HCT116 (cell line): ENCODE measurements around the gene LEMD1. TPM values are rescaled to one million over a fixed set of nuclear protein-coding genes. Genes with fewer than 3 reads are reported as not detected.

ENCODE experiments used
- ATAC-seq: fragments of 200-7000 bp; cut with Tn5 transposase; 2 replicates; pipeline ENCODE4 v1.9.1; 2020; ENCODE audit warnings: mild to moderate bottlenecking, moderate library complexity
- BruUV-seq: library from RNA; stranded (reverse); fragments of 400-500 nt; replicated peaks from 2 replicates; lab custom pipeline; 2021; lab: Mats Ljungman, UMichigan
- CTCF ChIA-PET: fragments of 300-600 bp; sonication (Branson Sonifier 250); formaldehyde crosslinking; loops from one replicate; lab custom pipeline; 2021; ENCODE audit warnings: antibody characterized with exemption; lab: Charles Lee
- POLR2A ChIA-PET: fragments of 300-600, 350-600 bp; sonication (Branson Sonifier 250); formaldehyde crosslinking; loops from one replicate; lab custom pipeline; 2021; ENCODE audit warnings: antibody characterized with exemption; lab: Charles Lee
- RAD21 ChIA-PET, 2 experiments: fragments of 300-600 bp; sonication (Branson Sonifier 250); formaldehyde crosslinking; loops; one replicate each; lab custom pipeline; 2023; ENCODE audit warnings: low total read pairs in 2 of 2; ENCODE audit not compliant: uncharacterized antibody in 2 of 2, unreplicated experiment in 2 of 2, low non-redundant PET in 1 of 2; lab: Charles Lee
- DNase-seq: peaks from one replicate; pipeline ENCODE4 v3.0.0-alpha.2; 2010; ENCODE audit warnings: low read depth, low spot score
- H2AFZ ChIP-seq: fragments of 200-600 bp; shearing (Covaris generic), sonication (generic); 2 replicates; pipeline ENCODE4 v1.6.1; 2017; ENCODE audit warnings: low read depth, mixed run types, mixed read lengths, antibody characterized with exemption, low read length; ENCODE audit not compliant: poor library complexity, severe bottlenecking
- H3K27ac ChIP-seq: 2 replicates; pipeline ENCODE4 v1.5.1; 2012; ENCODE audit warnings: low read depth, low read length
- H3K27me3 ChIP-seq: fragments of 200-600 bp; sonication (generic); 2 replicates; pipeline ENCODE4 v1.6.1; 2016; ENCODE audit warnings: mixed run types, low read length, mixed read lengths; ENCODE audit not compliant: insufficient read depth
- H3K36me3 ChIP-seq, 2 experiments: fragments of 200-500 bp in 1 of 2; fragments of 200-600 bp in 1 of 2; sonication (Bioruptor generic) in 1 of 2; sonication (generic) in 1 of 2; 2 replicates each; pipeline versions ENCODE4 v1.5.1 to v1.6.1; 2014 to 2016; ENCODE audit warnings: low read length in 2 of 2, inconsistent platforms in 1 of 2, mixed read lengths in 1 of 2, mixed run types in 1 of 2; ENCODE audit not compliant: insufficient read depth in 2 of 2, control insufficient read depth in 1 of 2
- H3K4me1 ChIP-seq, 2 experiments: fragments of 200-600 bp in 1 of 2; sonication (generic) in 1 of 2; 2 replicates each; pipeline versions ENCODE4 v1.5.1 to v1.6.1; 2012 to 2017; ENCODE audit warnings: low read length in 2 of 2, inconsistent platforms in 1 of 2, mild to moderate bottlenecking in 1 of 2, mixed read lengths in 1 of 2, mixed run types in 1 of 2, moderate library complexity in 1 of 2; ENCODE audit not compliant: insufficient read depth in 2 of 2, control insufficient read depth in 1 of 2
- H3K4me2 ChIP-seq: fragments of 200-600 bp; sonication (generic); 2 replicates; pipeline ENCODE4 v1.6.1; 2017; ENCODE audit warnings: mixed run types, low read length, mixed read lengths
- H3K4me3 ChIP-seq, 2 experiments: fragments of 200-600 bp in 1 of 2; sonication (generic) in 1 of 2; replicated peaks in 1 of 2; 2 replicates each; pipeline ENCODE4 v1.5.1; 2011 to 2016; ENCODE audit warnings: low read length in 2 of 2, control low read depth in 1 of 2, low read depth in 1 of 2, mild to moderate bottlenecking in 1 of 2, mixed read lengths in 1 of 2, mixed run types in 1 of 2
- H3K79me2 ChIP-seq: fragments of 200-600 bp; sonication (generic); 2 replicates; pipeline ENCODE4 v1.6.1; 2017; ENCODE audit warnings: mild to moderate bottlenecking, mixed run types, low read length, moderate library complexity, mixed read lengths; ENCODE audit not compliant: insufficient read depth
- H3K9ac ChIP-seq: fragments of 200-600 bp; sonication (generic); 2 replicates; pipeline ENCODE4 v1.6.1; 2016; ENCODE audit warnings: low read length, mixed read lengths
- H3K9me2 ChIP-seq: fragments of 200-600 bp; sonication (generic), shearing (Covaris generic); 2 replicates; pipeline ENCODE4 v1.6.1; 2017; ENCODE audit warnings: mixed run types, mild to moderate bottlenecking, moderate library complexity; ENCODE audit not compliant: insufficient read depth
- H3K9me3 ChIP-seq, 2 experiments: fragments of 200-500 bp in 1 of 2; fragments of 200-600 bp in 1 of 2; sonication (Bioruptor generic) in 1 of 2; sonication (generic) in 1 of 2; 2 replicates each; pipeline ENCODE4 v1.6.1; 2014 to 2017; ENCODE audit warnings: low read length in 2 of 2, mixed read lengths in 2 of 2, inconsistent platforms in 1 of 2, low read depth in 1 of 2, mild to moderate bottlenecking in 1 of 2, mixed run types in 1 of 2, moderate library complexity in 1 of 2; ENCODE audit not compliant: control insufficient read depth in 1 of 2, insufficient read depth in 1 of 2
- H4K20me1 ChIP-seq: fragments of 200-600 bp; sonication (generic), shearing (Covaris generic); 2 replicates; pipeline ENCODE4 v1.6.1; 2017; ENCODE audit warnings: mixed run types, mild to moderate bottlenecking, moderate library complexity; ENCODE audit not compliant: insufficient read depth
- CEBPB ChIP-seq: IDR thresholded peaks from 2 replicates; pipeline ENCODE4 v1.6.1; 2012; ENCODE audit warnings: low read depth
- EGR1 ChIP-seq: IDR thresholded peaks from 2 replicates; pipeline ENCODE4 v1.6.1; 2012; ENCODE audit warnings: low read depth
- JUND ChIP-seq: IDR thresholded peaks from 2 replicates; pipeline ENCODE4 v1.6.1; 2012
- SIN3A ChIP-seq: IDR thresholded peaks from 2 replicates; pipeline ENCODE4 v1.6.1; 2012; ENCODE audit warnings: low read depth
- YY1 ChIP-seq: IDR thresholded peaks from 2 replicates; pipeline ENCODE4 v1.6.1; 2011; ENCODE audit warnings: low read length, low read depth, moderate library complexity, mild to moderate bottlenecking; ENCODE audit not compliant: insufficient replicate concordance; ENCODE audit errors: extremely low read depth
- intact Hi-C: fragments of 100-400 bp; cut with micrococcal nuclease; formaldehyde crosslinking; loops from 2 replicates; pipeline ENCODE4 v1.10.0; 2022
- total RNA-seq: library from RNA; stranded (reverse); gene quantifications from one replicate; pipeline ENCODE4 v1.2.1, GENCODE V29; 2021; ENCODE audit not compliant: unreplicated experiment
- TF ChIP-seq, protein P1 (sequence below), 3 experiments: fragments of 200-600 bp in 1 of 3; sonication (generic) in 1 of 3; IDR thresholded peaks in 2 of 3; conservative IDR thresholded peaks in 1 of 3; 2 replicates each; pipeline ENCODE4 v1.5.1; 2012 to 2017; ENCODE audit warnings: low read depth in 2 of 3, low read length in 2 of 3, antibody characterized with exemption in 1 of 3, borderline replicate concordance in 1 of 3, control low read depth in 1 of 3, mild to moderate bottlenecking in 1 of 3, mixed read lengths in 1 of 3, mixed run types in 1 of 3, moderate library complexity in 1 of 3; ENCODE audit not compliant: insufficient read depth in 1 of 3
- TF ChIP-seq, protein P2 (sequence below): IDR thresholded peaks from 2 replicates; pipeline ENCODE4 v1.6.1; 2011; ENCODE audit warnings: mild to moderate bottlenecking, low read length, moderate library complexity; ENCODE audit not compliant: insufficient replicate concordance; ENCODE audit errors: extremely low read depth
- TF ChIP-seq, protein P3 (sequence below): IDR thresholded peaks from 2 replicates; pipeline ENCODE4 v1.6.1; 2012

LEMD1 gene
- total RNA-seq, 1 experiment from 2014 or later, result 11.9 TPM

DNA sequence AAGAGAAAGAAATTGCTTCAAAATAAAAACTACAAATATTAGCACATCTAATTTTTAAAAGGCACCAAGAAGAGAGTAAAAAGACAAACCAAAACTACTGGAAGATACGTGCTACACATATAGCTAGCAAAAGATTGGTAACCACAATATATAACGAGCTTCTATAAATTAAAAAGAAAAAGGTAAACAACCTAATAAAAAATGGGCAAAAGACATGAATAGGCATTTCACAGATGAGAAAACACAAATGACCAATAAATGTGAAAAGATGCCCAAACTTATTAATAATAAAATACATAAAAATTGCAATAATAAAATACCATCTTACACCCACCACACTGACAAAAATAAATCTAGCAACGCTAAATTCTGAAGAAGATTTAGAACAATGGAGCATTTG, 26.2 kb downstream of the LEMD1 start:
- no peaks in the 10 kb centered on the region for H3K9me3 ChIP-seq
- no peak overlapping the region for H3K9ac ChIP-seq
- H3K4me3 ChIP-seq, result no peak overlapping the region
- DNase-seq (no peak), ATAC-seq (no peak)
- ChIA-PET RAD21 (interaction anchor here in 1 of 2 experiments (2.6 kb wide), 1 partner anchor 90 kb away, joined by 26 read pairs; no protein-coding TSS in a partner anchor), CTCF (interaction anchor here (3.3 to 3.4 kb wide), 2 partner anchors 89 to 128 kb away, joined by 51 to 85 read pairs; no protein-coding TSS in a partner anchor), POLR2A (no interaction called here)
- no peaks in the 10 kb centered on the region for H3K79me2 ChIP-seq
- H3K4me1 ChIP-seq, result peaks cover 0 to 8% of the 10 kb centered on the region in 2 experiments; a peak in 2 of 4 replicates
- no peaks in the 10 kb centered on the region for H3K36me3 ChIP-seq
- no peaks in the 10 kb centered on the region for H4K20me1 ChIP-seq
- TF ChIP-seq EGR1 (no peak), YY1 (no peak), CEBPB (no peak), SIN3A (no peak), JUND (no peak)
- TF ChIP-seq, protein P1, sequence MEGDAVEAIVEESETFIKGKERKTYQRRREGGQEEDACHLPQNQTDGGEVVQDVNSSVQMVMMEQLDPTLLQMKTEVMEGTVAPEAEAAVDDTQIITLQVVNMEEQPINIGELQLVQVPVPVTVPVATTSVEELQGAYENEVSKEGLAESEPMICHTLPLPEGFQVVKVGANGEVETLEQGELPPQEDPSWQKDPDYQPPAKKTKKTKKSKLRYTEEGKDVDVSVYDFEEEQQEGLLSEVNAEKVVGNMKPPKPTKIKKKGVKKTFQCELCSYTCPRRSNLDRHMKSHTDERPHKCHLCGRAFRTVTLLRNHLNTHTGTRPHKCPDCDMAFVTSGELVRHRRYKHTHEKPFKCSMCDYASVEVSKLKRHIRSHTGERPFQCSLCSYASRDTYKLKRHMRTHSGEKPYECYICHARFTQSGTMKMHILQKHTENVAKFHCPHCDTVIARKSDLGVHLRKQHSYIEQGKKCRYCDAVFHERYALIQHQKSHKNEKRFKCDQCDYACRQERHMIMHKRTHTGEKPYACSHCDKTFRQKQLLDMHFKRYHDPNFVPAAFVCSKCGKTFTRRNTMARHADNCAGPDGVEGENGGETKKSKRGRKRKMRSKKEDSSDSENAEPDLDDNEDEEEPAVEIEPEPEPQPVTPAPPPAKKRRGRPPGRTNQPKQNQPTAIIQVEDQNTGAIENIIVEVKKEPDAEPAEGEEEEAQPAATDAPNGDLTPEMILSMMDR (IDR thresholded peaks at IDR 0.05 in 2 of 3, conservative IDR thresholded peaks at IDR 0.05 in 1 of 3; ENCODE audit: borderline replicate concordance in 1 of 3, insufficient read depth in 1 of 3, low read depth in 2 of 3, low read length in 2 of 3), result no peak
- TF ChIP-seq, protein P2, sequence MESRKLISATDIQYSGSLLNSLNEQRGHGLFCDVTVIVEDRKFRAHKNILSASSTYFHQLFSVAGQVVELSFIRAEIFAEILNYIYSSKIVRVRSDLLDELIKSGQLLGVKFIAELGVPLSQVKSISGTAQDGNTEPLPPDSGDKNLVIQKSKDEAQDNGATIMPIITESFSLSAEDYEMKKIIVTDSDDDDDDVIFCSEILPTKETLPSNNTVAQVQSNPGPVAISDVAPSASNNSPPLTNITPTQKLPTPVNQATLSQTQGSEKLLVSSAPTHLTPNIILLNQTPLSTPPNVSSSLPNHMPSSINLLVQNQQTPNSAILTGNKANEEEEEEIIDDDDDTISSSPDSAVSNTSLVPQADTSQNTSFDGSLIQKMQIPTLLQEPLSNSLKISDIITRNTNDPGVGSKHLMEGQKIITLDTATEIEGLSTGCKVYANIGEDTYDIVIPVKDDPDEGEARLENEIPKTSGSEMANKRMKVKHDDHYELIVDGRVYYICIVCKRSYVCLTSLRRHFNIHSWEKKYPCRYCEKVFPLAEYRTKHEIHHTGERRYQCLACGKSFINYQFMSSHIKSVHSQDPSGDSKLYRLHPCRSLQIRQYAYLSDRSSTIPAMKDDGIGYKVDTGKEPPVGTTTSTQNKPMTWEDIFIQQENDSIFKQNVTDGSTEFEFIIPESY, result no peak
- TF ChIP-seq, protein P3, sequence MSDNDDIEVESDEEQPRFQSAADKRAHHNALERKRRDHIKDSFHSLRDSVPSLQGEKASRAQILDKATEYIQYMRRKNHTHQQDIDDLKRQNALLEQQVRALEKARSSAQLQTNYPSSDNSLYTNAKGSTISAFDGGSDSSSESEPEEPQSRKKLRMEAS, result no peak
- intact Hi-C loops, result no loop called here
- H2AFZ ChIP-seq, result no peak overlapping the region
- no peak overlapping the region for H3K4me2 ChIP-seq
- H3K9me2 ChIP-seq, result no peaks in the 10 kb centered on the region
- no peaks in the 10 kb centered on the region for H3K27me3 ChIP-seq
- no peak overlapping the region for H3K27ac ChIP-seq
- BruUV-seq, result no TSS peak
